PC-3 (cell line): ENCODE results near the gene SLC6A20. TPM values are rescaled to one million over a fixed set of nuclear protein-coding genes. Genes with fewer than 3 reads are reported as not detected.
"Not testable (repeated sequence)": the region's sequence is repeated elsewhere in the genome, so short reads cannot be mapped to it uniquely, and the experiment has no call there.

Experiments used
- ATAC-seq: fragments of 200-7000 bp; cut with Tn5 transposase; 2 replicates; pipeline ENCODE4 v1.9.1; 2020; ENCODE audit warnings: mild to moderate bottlenecking, moderate library complexity
- BruUV-seq: library from RNA; stranded (reverse); fragments of 400-500 nt; replicated peaks from 2 replicates; lab custom pipeline; 2021; lab: Mats Ljungman, UMichigan
- CTCF ChIA-PET: fragments of 300-600 bp; sonication (Branson Sonifier 250); formaldehyde crosslinking; loops from one replicate; lab custom pipeline; 2022; ENCODE audit warnings: antibody characterized with exemption; lab: Charles Lee
- POLR2A ChIA-PET: fragments of 300-600 bp; sonication (Branson Sonifier 250); formaldehyde crosslinking; loops from one replicate; lab custom pipeline; 2022; ENCODE audit warnings: antibody characterized with exemption; ENCODE audit not compliant: unreplicated experiment; lab: Charles Lee
- DNase-seq: peaks from one replicate; pipeline ENCODE4 v3.0.0-alpha.2; 2015
- H2AFZ ChIP-seq: fragments of 300-600 bp; sonication (generic); 2 replicates; pipeline ENCODE4 v1.6.0; 2016; ENCODE audit warnings: antibody characterized with exemption, low read length
- H3F3A ChIP-seq: fragments of 300-600 bp; sonication (generic); one replicate; pipeline ENCODE4 v1.6.0; 2017; ENCODE audit warnings: antibody characterized with exemption, low read length, control low read depth, mild to moderate bottlenecking; ENCODE audit not compliant: unreplicated experiment
- H3K27ac ChIP-seq: fragments of 300-600 bp; sonication (generic); 2 replicates; pipeline ENCODE4 v1.5.1; 2016; ENCODE audit warnings: mild to moderate bottlenecking, low read length
- H3K27me3 ChIP-seq: fragments of 300-600 bp; sonication (generic); 2 replicates; pipeline ENCODE4 v1.6.1; 2016; ENCODE audit warnings: low read length, mixed read lengths
- H3K36me3 ChIP-seq: fragments of 300-600 bp; sonication (generic); 2 replicates; pipeline ENCODE4 v1.6.1; 2016; ENCODE audit warnings: low read depth, mixed run types, low read length, mixed read lengths
- H3K4me1 ChIP-seq: fragments of 300-600 bp; sonication (generic); 2 replicates; pipeline ENCODE4 v1.5.1; 2016; ENCODE audit warnings: low read length; ENCODE audit not compliant: insufficient read depth
- H3K4me2 ChIP-seq: fragments of 300-600 bp; sonication (generic); 2 replicates; pipeline ENCODE4 v1.6.0; 2016; ENCODE audit warnings: low read length
- H3K4me3 ChIP-seq: fragments of 300-600 bp; sonication (generic); 2 replicates; pipeline ENCODE4 v1.5.1; 2016; ENCODE audit warnings: mild to moderate bottlenecking, low read length, mixed read lengths
- H3K79me2 ChIP-seq: fragments of 300-600 bp; sonication (generic); 2 replicates; pipeline ENCODE4 v1.6.1; 2017; ENCODE audit warnings: low read length, mixed read lengths
- H3K9ac ChIP-seq: fragments of 300-600 bp; sonication (generic); 2 replicates; pipeline ENCODE4 v1.6.0; 2016; ENCODE audit warnings: mild to moderate bottlenecking, low read length
- H3K9me2 ChIP-seq: fragments of 300-600 bp; sonication (generic); replicated peaks from 2 replicates; pipeline ENCODE4 v1.6.1; 2016; ENCODE audit warnings: mixed run types, low read length, mixed read lengths
- H3K9me3 ChIP-seq: fragments of 300-600 bp; sonication (generic); 2 replicates; pipeline ENCODE4 v1.6.1; 2016; ENCODE audit warnings: low read length, mixed read lengths
- H4K20me1 ChIP-seq: fragments of 300-600 bp; sonication (generic); 2 replicates; pipeline ENCODE4 v1.6.1; 2016; ENCODE audit warnings: low read length, mixed read lengths
- CTCF ChIP-seq: fragments of 300-600 bp; sonication (generic); conservative IDR thresholded peaks from 2 replicates; pipeline ENCODE4 v1.5.1; 2017; ENCODE audit warnings: antibody characterized with exemption, low read depth, mild to moderate bottlenecking, low read length
- EZH2 ChIP-seq: fragments of 300-600 bp; sonication (generic); IDR thresholded peaks from one replicate; pipeline ENCODE4 v1.6.1; 2017; ENCODE audit warnings: antibody characterized with exemption, mild to moderate bottlenecking, low read length; ENCODE audit not compliant: unreplicated experiment
- EZH2phosphoT487 ChIP-seq: fragments of 300-600 bp; sonication (generic); IDR thresholded peaks from 2 replicates; pipeline ENCODE4 v1.6.1; 2018; ENCODE audit warnings: mild to moderate bottlenecking, antibody characterized with exemption, low read length, borderline replicate concordance
- intact Hi-C: fragments of 100-400 bp; cut with micrococcal nuclease; formaldehyde crosslinking; loops from 2 replicates; pipeline ENCODE4 v1.9.0; 2023
- total RNA-seq: library from RNA; depleted of rRNA; stranded (reverse); fragments of >200 nt; gene quantifications from 2 replicates; pipeline ENCODE4 v1.2.3, GENCODE V29; 2014

Gene SLC6A20
- total RNA-seq, 1 experiment from 2014 or later: not detected

- ATAC-seq (no peak), DNase-seq (no peak)
- Histone ChIP-seq H3K4me3 (no peak overlapping the region), H3K9ac (no peak overlapping the region), H3F3A (no peaks in the 10 kb centered on the region), H3K27me3 (no peaks in the 10 kb centered on the region), H4K20me1 (no peaks in the 10 kb centered on the region), H3K9me2 (no peaks in the 10 kb centered on the region), H3K79me2 (no peaks in the 10 kb centered on the region), H2AFZ (no peak overlapping the region), H3K4me2 (no peak overlapping the region), H3K27ac (no peak overlapping the region), H3K9me3 (no peaks in the 10 kb centered on the region), H3K36me3 (no peaks in the 10 kb centered on the region), H3K4me1 (0 out of 2 replicates have a peak, but pooled peaks cover 7% of the 10 kb centered on the region)
- CTCF ChIA-PET: no interaction called here
- BruUV-seq: no TSS peak
- TF ChIP-seq CTCF: no peak
- no peak for TF ChIP-seq EZH2phosphoT487
- no peak for TF ChIP-seq EZH2
- intact Hi-C loops: loop anchor here (2.0 kb wide), 1 partner anchor 319 kb away; no protein-coding TSS in a partner anchor
- POLR2A ChIA-PET: no interaction called here
Measured at GRCh38 chr3:45759851-45760250, 36.5 kb downstream of the SLC6A20 start.

- Histone ChIP-seq H3K4me3 (no peak overlapping the region), H3K9me3 (no peaks in the 10 kb centered on the region), H3K79me2 (no peaks in the 10 kb centered on the region), H4K20me1 (no peaks in the 10 kb centered on the region), H3K27ac (no peak overlapping the region), H3K4me1 (0 out of 2 replicates have a peak, but pooled peaks cover 7% of the 10 kb centered on the region), H3K9ac (no peak overlapping the region), H3K27me3 (no peaks in the 10 kb centered on the region), H3K36me3 (no peaks in the 10 kb centered on the region), H3F3A (no peaks in the 10 kb centered on the region), H2AFZ (no peak overlapping the region), H3K4me2 (no peak overlapping the region), H3K9me2 (no peaks in the 10 kb centered on the region)
- TF ChIP-seq EZH2phosphoT487: no peak
- no peak for TF ChIP-seq CTCF
- POLR2A ChIA-PET: no interaction called here
- no TSS peak for BruUV-seq
- ATAC-seq (no peak), DNase-seq (no peak)
- CTCF ChIA-PET: interaction anchor here (0.6 kb wide), 1 partner anchor 75 kb away, joined by 4 read pairs; no protein-coding TSS in a partner anchor
- intact Hi-C loops: no loop called here
Measured at GRCh38 chr3:45758871-45759270, 37.5 kb downstream of the SLC6A20 start.

GRCh38 chr3:45757141-45757540 is 39.2 kb downstream of the SLC6A20 start:
- H3F3A ChIP-seq, H3K4me2 ChIP-seq, H3K9ac ChIP-seq, H4K20me1 ChIP-seq, H3K9me3 ChIP-seq, H3K36me3 ChIP-seq, intact Hi-C loops, H2AFZ ChIP-seq, ATAC-seq, H3K27me3 ChIP-seq, H3K4me1 ChIP-seq, DNase-seq, H3K4me3 ChIP-seq, BruUV-seq, H3K79me2 ChIP-seq, H3K27ac ChIP-seq, CTCF ChIA-PET, POLR2A ChIA-PET, H3K9me2 ChIP-seq: not testable (repeated sequence)
